Renal cortex interstitium (tissue), 11 donors: ENCODE data around the gene NMRAL1. TPM values are rescaled to one million over a fixed set of nuclear protein-coding genes. Genes with fewer than 3 reads are reported as not detected.

Source experiments
- DNase-seq, 11 donors: peaks; one replicate each; pipeline ENCODE4 v3.0.0-alpha.2; 2013; ENCODE audit warnings: low read depth in 9 of 11, low spot score in 4 of 11; ENCODE audit errors: extremely low read depth in 1 of 11
- polyA plus RNA-seq, 3 donors: library from polyadenylated mRNA; unstranded; fragments of 120-200 nt; gene quantifications; one replicate each; pipeline ENCODE4 v1.2.1, GENCODE V29; 2013; ENCODE audit not compliant: insufficient read length in 3 of 3

NMRAL1 gene
- polyA plus RNA-seq, 3 donors: 32.3 to 54.2 (median 43.5) TPM

GRCh38 chr16:4481963-4482362 lies 7.5 kb upstream of the NMRAL1 start:
- DNase-seq: no peak

GRCh38 chr16:4481526-4481925 lies 7.1 kb upstream of the NMRAL1 start:
- DNase-seq: no peak

GRCh38 chr16:4477966-4478365 lies 3.5 kb upstream of the NMRAL1 start:
- DNase-seq: no peak

- peak; percentile 76 to 88 (median 82) for DNase-seq
Measured at GRCh38 chr16:4475880-4476788, 1.7 kb upstream of the NMRAL1 start, which contains the start of gene HMOX2. HMOX2 (plus strand) TSS chr16:4476398; CDS start chr16:4505525, 29,127 bp downstream.

GRCh38 chr16:4472880-4473279 lies 1.5 kb downstream of the NMRAL1 start:
- DNase-seq: no peak

GRCh38 chr16:4471869-4472268 lies 2.6 kb downstream of the NMRAL1 start:
- no peak for DNase-seq

- DNase-seq: no peak
Measured at GRCh38 chr16:4468972-4469371, 5.5 kb downstream of the NMRAL1 start.

GRCh38 chr16:4467916-4468315 lies 6.5 kb downstream of the NMRAL1 start:
- no peak for DNase-seq

GRCh38 chr16:4465977-4466779 lies 8.2 kb downstream of the NMRAL1 start:
- DNase-seq: no peak

- no peak for DNase-seq
Measured at GRCh38 chr16:4463522-4464163, 10.8 kb downstream of the NMRAL1 start.

- no peak for DNase-seq
Measured at GRCh38 chr16:4461250-4462085, 13.0 kb downstream of the NMRAL1 start.

GRCh38 chr16:4460936-4461249 lies 13.5 kb downstream of the NMRAL1 start:
- DNase-seq: no peak

- DNase-seq: no peak
Measured at GRCh38 chr16:4455951-4456350, 18.5 kb downstream of the NMRAL1 start.

GRCh38 chr16:4455081-4455480 lies 19.3 kb downstream of the NMRAL1 start:
- no peak for DNase-seq

- DNase-seq: no peak
Measured at GRCh38 chr16:4454623-4455022, 19.8 kb downstream of the NMRAL1 start.

GRCh38 chr16:4452674-4453073 lies 21.8 kb downstream of the NMRAL1 start:
- DNase-seq: no peak

- DNase-seq: no peak
Measured at GRCh38 chr16:4450931-4451519, 23.4 kb downstream of the NMRAL1 start.

GRCh38 chr16:4450430-4450829 lies 24.0 kb downstream of the NMRAL1 start:
- DNase-seq: no peak

- DNase-seq: no peak
Measured at GRCh38 chr16:4443986-4444385, 30.4 kb downstream of the NMRAL1 start.
